ELR (cell line): ENCODE data around the gene POR.
"Not testable (repeated sequence)": the region's sequence is repeated elsewhere in the genome, so short reads cannot be mapped to it uniquely, and the experiment has no call there.

Experiments used
- DNase-seq: peaks from one replicate; pipeline ENCODE4 v3.0.0-alpha.2; 2015; ENCODE audit warnings: low read depth

POR gene

DNA sequence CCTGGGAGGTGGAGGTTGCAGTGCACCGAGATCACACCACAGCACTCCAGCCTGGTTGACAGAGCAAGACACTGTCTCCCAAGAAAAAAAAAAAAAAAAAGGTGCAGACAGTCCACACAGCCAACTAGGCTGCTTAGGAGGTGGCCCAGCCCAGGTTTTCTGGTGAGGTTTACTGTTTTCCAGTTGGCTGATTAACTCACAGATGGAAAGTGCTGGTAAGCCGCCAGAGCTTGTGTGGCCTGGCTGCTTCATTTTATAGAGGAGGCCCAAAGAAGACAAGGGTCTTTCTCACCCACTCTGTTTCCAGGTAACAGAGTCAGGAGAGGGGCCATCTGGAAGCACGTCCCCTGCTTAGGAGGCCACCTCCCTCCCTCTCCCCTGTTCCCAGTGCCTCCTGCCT is 29.9 kb upstream of the POR start:
- no peak for DNase-seq

DNA sequence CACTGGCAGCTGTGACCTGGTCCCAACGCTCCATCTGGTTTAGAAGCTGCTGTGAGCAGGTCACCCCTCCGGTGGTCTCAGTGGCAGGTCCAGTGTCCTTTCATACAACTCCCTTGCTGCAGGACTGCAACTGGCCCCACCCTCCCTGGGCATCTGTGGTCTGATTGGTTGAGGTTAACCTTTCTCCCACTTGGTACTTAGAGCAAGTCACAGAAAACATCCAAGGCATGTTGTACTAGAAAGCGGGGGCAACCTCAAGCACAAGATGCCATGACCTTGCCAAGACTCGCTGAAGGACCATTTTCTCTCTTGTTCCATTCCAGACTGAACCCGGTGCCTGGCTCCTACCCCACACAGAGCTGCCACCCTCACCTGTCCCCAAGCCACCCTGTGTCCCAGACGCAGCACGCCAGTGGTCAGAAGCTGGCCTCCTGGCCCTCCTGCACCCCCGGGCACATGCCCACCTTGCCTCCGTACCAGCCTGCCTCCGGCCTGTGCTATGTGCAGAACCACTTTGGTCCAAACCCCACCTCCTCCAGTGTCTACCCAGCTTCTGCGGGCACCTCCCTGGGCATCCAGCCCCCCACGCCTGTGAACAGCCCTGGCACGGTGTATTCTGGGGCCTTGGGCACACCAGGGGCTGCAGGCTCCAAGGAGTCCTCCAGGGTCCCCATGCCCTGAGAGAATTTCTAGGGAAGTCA is 27.1 kb upstream of the POR start:
- DNase-seq: no peak

DNA sequence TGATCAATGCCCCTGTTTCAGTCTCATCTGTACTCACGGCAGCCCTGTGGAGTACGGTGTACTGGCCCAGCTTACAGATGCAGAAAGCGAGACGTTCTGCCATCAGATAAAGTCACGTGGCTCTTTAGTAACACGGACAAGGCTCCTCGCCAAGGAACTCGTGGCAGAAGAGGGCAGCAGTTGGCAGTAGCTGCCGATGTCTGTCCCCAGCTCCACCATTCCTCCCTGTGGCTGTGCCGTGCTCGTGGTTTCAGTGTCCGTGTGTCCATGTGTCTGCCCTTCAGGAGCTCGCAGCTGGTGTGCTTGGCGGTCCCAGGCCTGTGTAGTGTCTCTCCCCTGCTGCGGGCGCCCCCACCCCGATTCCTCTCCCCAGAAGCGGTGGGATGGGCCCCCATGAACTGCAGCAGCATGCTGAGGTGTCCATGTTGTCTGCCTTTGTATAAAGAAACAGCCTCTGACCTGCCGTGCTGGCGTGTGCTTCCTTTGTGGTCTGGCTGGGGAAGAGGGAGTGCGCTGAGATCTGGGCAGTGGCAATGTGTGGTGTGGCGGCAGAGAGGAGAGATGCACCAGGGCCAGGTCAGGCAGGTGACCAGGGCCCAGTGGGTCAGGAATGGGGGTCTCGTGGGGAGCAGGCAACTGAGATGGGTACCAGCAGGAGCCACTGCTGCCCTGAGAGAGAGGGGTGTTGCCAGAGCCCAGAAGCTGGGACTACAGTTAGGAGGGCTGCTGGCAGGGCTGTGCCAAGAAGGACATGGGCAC is 26.3 kb upstream of the POR start:
- no peak for DNase-seq

DNA sequence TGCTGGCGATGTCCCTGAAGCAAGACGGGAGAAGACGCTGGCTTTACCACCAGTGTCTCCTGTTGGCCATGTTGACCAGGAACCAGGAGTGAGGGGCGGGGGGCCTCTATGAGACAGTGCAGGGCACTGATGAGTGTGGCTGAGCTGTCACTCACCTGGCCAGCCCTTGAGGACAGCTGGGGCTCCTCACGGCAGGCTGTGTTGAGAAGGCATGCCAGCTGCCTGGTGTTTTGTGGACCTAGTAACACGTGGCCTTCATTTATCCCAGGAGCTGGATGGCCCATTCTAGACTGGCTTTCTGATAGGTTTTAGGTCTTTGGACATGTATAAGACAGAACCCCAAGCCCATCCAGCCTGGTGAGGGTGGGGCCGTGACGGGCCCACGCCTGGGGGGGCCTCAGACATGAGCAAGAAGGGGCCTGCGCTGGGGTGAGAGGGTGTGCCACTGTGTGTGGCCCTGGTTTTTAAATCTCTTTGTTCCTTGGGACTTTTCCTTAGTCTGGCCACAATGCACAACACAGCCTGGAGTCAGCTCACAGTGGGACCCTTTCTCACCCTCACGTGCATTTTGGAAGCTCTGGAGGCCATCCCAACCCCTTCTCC is 25.6 kb upstream of the POR start:
- no peak for DNase-seq

DNA sequence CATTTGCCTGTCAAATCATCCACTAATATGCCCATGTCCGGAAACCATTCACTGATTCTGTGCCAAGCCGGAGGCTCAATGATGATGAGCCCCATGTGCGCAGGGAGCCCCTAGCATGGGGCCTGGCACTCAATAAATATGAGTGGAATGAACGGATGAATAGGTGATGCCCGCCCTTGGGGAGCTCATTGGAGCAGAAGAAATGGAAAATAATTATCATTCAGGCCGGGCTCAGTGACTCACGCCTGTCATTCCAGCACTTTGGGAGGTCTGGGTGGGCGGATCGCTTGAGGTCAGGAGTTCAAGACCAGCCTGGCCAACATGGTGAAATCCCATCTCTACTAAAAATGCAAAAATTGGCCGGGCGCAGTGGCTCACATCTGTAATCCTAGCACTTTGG is 25.1 kb upstream of the POR start:
- DNase-seq: no peak

GRCh38 chr7:75891237-75891636 is 23.7 kb upstream of the POR start:
- not testable (repeated sequence) for DNase-seq

- no peak for DNase-seq
Observed at GRCh38 chr7:75891815-75892411, 23.0 kb upstream of the POR start.

- no peak for DNase-seq
Observed at GRCh38 chr7:75892634-75893272, 22.2 kb upstream of the POR start.

- DNase-seq: no peak
Observed at GRCh38 chr7:75896803-75897327, 18.1 kb upstream of the POR start.

- no peak for DNase-seq
Observed at GRCh38 chr7:75900617-75901315, 14.2 kb upstream of the POR start.

- peak; percentile 41 for DNase-seq
Observed at GRCh38 chr7:75905785-75906604, 9.0 kb upstream of the POR start.

GRCh38 chr7:75906991-75907667 is 7.8 kb upstream of the POR start:
- no peak for DNase-seq

DNA sequence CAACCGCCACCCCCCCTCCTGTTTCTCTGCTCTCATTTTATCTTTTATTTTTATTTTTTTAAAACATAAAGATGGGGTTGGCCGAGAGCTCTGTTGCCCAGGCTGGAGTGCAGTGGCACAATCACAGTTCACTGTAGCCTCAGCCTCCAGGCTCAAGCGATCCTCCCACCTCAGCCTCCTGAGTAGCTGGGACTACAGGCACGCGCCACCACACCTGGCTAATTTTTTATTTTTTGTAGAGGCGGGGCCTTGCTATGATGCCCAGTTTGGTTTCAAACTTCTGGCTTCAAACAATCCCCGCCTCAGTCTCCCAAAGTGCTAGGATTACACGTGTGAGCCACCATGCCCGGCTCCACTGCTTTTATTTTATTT is 7.3 kb upstream of the POR start:
- DNase-seq: not testable (repeated sequence)

DNA sequence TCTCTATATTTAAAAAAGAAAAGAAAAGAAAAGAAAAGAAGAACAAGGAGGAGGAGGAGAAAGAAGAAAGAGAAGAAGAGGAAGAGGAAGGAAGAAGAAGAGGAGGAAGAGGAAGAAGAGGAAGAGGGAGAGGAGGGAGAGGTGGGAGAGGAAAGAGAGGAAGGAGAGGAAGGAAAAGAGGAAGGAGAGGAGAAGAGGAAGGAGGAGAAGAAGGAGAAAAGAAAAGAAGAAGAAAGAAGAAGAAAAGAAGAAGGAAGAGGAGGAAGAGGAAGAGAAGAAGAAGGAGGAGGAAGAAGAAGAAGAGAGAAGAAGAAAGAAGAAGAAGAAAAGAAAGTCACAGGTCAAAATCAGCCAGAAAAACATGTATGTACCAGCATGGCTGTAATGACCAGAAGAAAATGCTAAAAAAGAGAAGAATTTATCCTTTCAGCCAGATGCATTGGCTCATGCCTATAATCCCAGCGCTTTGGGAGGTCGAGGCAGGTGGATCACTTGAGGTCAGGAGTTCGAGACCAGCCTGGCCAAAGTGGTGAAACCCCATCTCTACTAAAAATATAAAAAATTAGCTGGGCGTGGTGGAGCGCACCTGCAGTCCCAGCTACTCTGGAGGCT is 5.3 kb upstream of the POR start:
- DNase-seq: no peak

DNA sequence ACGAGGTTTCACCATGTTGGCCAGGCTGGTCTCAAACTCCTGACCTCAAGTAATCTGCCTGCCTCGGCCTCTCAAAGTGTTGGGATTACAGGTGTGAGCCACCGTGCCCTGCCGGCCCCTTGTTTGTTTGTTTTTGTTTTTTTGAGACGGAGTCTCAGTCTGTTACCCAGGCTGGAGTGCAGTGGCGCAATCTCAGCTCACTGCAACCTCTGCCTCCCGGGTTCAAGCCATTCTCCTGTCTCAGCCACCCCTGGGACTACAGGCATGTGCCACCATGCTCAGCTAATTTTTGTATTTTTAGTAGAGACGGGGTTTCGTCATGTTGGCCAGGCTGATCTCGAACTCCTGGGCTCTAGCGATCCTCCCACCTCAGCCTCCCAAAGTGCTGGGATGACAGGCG is 3.8 kb upstream of the POR start:
- DNase-seq: not testable (repeated sequence)

- DNase-seq: no peak
Observed at GRCh38 chr7:75913437-75913836, 1.5 kb upstream of the POR start.

DNA sequence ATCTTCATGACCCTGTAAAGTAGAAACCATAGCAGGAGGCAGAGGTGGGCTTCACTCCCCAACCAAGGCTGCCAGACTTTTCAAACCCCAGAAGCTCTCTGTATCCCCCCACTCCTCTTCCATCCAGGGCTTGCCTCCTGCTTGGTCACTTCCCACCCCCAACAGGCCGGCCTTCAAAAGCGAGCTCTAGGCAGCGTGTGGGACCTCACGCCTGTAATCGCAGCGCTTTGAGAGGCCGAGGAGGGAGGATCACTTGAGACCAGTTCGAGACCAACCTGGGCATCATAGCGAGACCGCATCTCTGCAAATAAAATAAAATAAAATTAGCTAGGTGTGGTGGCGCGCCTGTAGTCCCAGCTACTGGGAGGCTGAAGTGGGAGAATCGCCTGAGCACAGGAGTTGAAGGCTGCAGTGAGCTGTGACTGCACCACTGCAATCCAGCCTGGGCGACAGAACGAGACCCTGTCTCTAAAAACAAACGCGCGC is 743 bp upstream of the POR start:
- no peak for DNase-seq

- DNase-seq: peak; percentile 31
Observed at GRCh38 chr7:75915416-75916156, 631 bp downstream of the POR start.

DNA sequence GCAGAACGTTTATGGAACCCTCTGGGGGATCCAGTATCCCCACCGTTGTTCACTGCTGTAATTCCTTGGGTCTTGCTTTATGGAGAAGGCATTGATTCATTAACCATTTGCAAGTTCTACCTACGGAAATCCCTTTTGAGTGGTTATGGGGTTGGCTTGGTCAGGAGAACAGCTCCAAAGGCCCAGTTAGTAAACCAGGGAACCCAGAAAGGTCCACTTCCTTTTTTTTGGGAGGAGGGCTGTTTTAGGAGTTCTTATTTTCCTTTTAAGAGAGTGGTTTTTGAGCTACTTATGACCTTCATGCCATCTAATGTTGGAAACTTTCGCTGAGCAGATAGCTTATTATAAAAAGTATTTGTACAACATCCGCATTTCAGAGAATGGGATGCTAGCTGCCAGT is 1.3 kb downstream of the POR start:
- DNase-seq: no peak
